HL-60 (cell line): ENCODE results near the gene GATC.

Source experiments
- CTCF ChIP-seq: IDR thresholded peaks from one replicate; pipeline ENCODE4 v1.5.1; 2011; ENCODE audit warnings: low read length, control low read depth, inconsistent platforms; ENCODE audit not compliant: insufficient read depth
- POLR2AphosphoS5 ChIP-seq: IDR thresholded peaks from 2 replicates; pipeline ENCODE4 v1.6.1; 2012; ENCODE audit warnings: low read depth
- TF ChIP-seq, protein P1 (sequence below): IDR thresholded peaks from 2 replicates; pipeline ENCODE4 v1.6.1; 2012; ENCODE audit warnings: low read depth; ENCODE audit not compliant: insufficient replicate concordance

DNA sequence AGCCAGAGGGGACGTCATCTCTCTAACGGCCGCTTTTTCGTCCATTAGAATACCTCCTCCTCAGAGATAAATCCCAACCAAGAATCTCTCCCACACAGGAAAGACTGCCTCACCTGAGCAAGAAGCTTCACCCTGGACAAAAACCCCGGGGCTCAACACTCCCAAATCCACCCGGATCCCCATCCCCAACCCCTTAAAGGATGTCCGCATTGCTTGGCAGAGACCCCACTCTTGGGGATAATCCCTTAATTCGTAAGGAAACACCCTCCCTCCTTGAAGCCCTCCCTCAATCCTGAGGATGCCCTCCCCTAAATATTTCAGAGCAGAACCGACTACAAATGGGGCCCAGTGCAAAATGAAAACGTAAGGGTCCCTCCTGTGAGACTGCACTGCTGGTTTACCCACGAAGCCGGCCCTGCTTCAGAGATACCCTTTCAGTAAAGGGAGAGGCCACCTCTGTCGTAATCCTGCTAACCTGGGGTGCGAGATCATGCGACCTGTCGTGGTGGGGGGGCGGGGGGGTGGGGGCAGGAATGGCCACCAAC lies 49.0 kb downstream of the GATC start:
- TF ChIP-seq CTCF (no peak), POLR2AphosphoS5 (no peak)
- TF ChIP-seq, protein P1, sequence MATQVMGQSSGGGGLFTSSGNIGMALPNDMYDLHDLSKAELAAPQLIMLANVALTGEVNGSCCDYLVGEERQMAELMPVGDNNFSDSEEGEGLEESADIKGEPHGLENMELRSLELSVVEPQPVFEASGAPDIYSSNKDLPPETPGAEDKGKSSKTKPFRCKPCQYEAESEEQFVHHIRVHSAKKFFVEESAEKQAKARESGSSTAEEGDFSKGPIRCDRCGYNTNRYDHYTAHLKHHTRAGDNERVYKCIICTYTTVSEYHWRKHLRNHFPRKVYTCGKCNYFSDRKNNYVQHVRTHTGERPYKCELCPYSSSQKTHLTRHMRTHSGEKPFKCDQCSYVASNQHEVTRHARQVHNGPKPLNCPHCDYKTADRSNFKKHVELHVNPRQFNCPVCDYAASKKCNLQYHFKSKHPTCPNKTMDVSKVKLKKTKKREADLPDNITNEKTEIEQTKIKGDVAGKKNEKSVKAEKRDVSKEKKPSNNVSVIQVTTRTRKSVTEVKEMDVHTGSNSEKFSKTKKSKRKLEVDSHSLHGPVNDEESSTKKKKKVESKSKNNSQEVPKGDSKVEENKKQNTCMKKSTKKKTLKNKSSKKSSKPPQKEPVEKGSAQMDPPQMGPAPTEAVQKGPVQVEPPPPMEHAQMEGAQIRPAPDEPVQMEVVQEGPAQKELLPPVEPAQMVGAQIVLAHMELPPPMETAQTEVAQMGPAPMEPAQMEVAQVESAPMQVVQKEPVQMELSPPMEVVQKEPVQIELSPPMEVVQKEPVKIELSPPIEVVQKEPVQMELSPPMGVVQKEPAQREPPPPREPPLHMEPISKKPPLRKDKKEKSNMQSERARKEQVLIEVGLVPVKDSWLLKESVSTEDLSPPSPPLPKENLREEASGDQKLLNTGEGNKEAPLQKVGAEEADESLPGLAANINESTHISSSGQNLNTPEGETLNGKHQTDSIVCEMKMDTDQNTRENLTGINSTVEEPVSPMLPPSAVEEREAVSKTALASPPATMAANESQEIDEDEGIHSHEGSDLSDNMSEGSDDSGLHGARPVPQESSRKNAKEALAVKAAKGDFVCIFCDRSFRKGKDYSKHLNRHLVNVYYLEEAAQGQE = no peak
